EL (cell line): ENCODE measurements around the gene BCR.

Experiments used
- DNase-seq: peaks from one replicate; pipeline ENCODE4 v3.0.0-alpha.2; 2016

The BCR gene

DNA sequence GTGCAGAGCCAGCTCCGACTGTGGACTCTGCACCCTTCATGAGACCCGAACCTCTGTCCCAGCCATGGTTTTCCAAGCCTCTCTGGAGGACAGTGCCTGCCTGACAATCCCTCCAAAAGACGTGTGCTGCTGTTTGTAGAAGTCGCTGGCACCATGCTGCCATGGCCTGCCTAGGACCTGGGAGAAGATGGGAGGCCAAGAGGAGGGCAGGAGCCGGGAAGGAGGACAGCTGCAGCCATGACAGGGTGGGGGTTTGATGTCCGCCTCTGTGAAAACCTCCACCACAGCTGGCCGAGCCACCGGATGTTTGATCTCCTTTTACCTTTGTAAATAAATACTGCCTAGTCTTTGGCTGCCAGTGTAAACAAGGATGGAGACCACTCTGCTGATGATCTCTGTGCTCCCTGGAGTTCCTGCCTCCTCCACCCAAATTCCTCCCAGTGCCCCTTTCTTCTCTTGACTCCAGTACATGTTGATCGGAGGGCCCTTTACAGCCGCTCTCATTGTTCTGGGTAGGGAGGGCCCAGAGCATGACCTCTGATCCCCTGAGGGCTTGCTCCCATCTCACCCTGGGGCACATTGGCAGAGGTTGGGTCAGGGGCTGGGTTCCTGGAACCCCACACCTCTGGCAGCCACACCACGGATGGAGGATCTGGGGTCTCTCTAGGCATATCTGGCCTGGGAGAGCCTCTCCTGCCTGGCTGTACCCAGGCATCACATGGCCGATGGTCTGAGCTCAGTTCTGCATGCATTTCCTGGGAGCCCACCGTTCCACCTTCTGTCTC, 66.9 kb downstream of the BCR start:
- no peak for DNase-seq

DNA sequence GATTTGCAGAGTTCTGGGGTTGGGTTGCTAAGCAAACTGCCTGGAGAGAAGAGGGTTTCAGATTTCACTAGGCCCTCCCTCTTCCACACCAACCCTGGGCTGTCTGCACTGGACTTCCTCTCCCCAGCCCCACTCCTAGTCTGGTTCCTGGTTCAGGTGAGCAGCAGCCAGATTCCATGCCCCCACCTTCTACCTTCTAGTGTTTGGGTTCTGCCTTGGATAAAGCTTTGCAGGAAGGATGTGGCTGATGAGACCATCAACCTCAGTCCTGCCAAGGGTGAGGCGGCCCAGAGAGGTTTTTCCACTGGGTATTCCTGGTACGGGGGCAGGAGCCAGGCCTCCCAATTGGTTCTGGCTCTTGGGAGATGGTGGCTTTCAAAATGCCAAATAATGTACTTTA, 68.3 kb downstream of the BCR start:
- DNase-seq: no peak

DNA sequence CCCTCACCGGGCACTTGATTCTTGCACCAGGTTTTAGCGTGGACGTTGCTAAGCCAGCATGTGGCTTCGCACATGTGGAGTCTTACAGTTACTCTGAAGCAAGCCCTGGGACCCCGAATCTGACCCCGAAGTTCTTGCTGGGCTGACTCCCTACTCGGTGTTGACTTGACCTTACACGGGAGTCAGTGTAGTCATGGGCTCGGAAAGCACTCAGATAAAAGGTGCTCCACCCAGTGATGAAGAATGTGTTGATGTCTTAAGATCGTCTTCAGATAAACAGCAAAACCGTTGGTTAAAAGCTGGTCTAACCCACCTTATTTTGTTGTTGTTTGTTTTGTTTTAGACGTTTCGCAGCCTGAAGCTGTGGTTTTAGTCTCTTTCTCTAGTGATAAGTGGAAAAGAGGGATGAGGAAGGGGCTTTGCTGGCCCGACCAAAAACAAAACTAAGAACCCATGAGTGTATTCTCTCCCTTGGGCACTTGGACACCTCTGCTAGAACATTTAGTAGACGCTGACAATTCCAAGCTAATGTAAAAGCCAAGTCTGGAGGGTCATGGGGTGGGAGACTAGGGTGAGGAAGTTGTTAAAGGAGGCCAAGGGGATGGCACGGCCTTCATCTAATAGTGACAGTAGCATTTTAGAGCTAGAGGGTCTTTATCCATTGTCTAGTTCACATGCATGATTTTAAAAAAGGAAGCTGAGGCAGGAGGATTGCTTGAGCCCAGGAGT, 69.9 kb downstream of the BCR start:
- DNase-seq: no peak

DNA sequence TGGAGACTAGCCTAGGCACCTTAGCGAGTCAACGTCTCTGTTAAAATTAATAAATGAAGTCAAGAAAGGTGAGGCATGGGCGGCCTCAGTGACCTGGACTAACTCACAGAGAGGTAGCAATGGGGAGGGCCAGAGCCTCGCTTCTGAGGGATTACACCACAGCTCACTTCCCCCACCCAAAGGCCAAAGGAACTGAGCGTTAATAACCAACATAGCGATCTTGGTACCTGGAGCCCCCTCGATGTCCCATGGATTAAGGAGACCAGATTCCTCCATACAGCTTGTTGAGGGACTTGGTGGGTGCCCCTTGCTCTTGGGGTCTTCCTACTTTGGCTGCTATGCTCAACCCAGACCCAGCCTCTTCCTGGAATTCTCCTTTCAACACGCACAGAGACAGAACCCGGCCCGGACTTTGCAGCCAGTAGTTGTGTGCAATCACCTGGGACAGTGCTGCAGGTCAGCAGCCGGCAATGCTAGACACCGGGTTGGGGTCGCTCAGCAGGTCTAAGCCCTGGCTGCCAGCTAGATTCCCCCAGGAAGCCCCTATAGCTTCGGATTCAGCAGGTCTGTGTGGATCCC, 70.6 kb downstream of the BCR start:
- DNase-seq: no peak

DNA sequence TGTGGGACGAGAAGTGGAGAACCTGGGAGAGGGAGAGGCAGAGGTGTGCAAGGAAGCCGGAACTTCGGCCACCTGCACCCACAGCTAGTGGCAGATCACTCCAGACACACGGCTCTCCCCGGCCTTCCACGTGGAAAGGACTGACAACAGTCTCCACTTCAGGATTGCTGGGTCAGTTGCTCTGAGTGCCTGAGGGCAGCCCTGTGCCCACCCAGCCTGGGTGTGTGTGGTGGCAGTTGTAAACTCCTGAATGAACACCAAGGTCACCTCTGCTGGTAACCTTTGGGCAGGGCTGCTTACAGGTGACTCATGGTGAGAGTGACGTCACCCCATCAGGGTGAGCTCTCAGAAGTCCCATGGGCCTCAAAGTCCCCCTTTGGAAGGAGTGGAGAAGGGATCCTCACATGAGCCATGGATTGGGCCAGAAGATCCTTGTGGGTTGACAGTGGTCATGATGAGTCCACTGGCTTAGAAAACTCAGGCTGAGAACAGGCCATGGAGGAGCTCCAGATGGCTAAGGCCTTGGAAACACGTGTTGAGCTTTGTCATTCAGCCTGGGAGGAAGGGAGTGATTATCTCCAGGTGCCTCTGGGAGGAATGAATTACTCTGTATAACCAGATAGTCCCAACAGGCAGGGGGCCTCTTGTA, 71.3 kb downstream of the BCR start:
- peak; percentile 18 for DNase-seq

DNA sequence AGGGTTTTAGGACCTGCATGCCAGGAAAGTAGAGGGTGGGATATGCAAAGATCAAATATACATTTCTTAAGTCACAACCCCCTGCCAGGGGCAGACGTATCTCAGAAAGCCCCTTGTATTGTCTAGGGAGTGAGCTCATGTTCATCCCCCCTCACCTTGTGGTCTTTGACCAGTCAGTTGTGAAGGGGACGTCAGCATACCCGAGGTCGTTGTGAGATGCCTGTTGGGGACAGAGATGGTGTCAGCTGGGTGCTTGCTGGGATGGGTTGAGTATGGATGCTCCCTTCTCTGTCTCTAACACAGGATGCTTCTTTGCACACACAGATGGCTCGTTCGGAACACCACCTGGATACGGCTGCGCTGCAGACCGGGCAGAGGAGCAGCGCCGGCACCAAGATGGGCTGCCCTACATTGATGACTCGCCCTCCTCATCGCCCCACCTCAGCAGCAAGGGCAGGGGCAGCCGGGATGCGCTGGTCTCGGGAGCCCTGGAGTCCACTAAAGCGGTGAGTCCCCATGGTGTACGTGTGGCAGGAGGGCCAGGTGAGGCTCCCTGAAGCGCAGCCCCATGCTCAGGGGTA, 73.3 kb downstream of the BCR start:
- DNase-seq: no peak

DNA sequence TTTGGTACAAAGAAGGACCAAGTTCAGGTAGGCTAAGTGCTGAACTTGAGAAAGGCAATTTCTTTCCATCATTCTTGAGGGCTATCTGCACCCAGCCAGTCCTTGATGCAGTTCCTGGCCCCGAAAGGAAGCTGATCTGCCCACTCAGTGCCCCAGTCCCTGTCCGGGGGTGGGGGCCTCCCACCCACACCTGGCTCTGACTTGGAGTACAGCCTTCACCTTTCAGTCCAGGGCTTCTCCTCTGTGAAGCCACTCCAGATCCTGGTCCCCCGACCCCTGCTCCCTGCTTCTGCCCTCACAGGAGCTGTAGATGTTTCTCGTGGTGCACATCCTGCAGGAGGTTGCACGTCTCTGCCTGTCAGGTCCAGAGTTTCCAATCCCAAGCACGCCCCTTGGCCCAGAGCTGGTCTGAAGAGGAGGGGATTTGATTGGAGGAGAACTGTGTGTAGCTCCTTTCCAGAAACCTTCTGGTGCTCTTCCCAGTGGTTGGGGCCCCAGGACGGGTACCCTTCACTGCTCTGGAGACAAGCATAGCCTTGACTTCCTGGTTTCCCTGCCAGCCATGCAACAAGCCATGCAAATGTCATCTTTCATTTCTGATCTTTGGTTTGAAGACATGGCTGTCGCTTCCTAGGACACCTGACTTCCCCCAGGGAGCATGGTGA, 75.3 kb downstream of the BCR start:
- no peak for DNase-seq

DNA sequence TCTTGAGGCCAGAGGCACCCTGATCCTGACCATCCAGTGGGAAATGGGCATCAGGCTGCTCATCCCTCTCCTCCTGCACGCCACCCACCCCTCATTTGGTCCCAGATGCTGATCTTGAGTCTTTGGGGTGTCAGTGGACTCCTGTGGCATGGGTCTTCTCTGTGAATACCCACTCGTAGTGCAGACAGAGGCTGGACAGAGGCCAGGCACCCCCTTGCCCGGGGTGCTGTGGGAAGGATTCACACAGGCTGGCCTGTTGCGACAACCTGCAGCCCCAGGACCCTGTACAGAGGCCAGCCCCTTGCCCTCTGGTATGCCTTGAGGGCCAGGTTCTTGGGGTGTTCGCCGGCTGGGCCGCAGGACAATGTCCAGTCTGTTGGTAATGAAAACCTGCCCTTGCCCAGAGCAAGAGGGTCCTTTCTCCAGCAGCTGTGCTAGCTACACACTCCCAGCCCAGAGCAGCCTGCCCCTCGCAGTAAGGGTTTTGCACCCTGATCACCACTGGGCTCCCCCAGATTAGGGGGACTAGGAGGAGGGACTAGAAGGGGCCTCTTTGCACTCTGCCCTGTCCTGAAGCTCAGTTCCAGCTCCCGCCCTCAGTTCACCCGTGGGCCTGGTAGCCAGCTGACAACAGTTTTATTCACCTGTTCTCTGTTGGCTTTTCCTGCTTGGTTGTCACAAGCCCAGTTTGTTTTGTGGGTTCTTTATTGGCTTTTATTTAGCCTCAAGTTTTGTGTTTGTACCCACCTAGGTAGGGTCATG, 76.0 kb downstream of the BCR start:
- DNase-seq: no peak

DNA sequence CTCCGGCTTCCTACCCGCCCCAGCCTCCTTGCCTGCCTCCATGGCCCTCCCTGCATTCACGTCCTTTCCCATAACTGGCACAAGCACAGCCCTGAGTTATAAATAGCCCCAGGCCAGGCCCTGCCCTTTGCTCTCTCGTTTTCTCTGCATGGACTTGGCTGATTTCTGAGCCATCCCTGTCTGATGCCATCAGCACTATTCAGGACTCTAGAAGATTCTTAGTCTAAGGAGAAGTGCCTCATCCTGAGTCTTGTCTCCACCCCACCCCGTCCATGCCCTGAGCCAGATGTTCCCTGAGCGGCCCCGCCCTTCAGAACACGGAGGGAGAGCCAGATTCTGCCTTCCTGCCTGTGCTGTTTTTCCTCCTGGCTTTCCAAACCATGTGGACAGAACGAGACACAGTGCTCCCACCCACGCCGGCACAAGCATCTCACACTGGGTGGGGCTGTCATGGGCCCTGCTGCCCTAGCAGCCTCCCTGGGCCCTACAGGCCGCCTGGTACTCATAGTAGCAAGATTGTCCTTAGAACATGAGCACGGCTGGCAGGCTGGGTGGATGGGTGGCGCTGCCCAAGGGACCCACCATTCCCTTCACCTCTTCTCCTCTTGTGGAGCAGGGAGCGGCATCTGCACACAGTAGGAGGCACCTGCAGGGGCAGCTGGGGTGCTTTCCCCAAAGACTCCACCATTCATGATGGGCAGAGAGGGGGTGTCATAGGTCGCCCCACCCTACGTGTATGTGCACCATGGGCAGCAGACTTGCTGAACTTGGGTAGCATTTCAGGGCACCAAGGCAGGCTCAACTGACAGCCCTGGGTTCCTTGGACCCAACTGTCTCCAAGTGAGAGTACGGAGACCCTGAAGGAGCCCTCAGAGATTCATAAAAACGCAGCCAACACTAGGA, 76.9 kb downstream of the BCR start:
- peak; percentile 14 for DNase-seq

DNA sequence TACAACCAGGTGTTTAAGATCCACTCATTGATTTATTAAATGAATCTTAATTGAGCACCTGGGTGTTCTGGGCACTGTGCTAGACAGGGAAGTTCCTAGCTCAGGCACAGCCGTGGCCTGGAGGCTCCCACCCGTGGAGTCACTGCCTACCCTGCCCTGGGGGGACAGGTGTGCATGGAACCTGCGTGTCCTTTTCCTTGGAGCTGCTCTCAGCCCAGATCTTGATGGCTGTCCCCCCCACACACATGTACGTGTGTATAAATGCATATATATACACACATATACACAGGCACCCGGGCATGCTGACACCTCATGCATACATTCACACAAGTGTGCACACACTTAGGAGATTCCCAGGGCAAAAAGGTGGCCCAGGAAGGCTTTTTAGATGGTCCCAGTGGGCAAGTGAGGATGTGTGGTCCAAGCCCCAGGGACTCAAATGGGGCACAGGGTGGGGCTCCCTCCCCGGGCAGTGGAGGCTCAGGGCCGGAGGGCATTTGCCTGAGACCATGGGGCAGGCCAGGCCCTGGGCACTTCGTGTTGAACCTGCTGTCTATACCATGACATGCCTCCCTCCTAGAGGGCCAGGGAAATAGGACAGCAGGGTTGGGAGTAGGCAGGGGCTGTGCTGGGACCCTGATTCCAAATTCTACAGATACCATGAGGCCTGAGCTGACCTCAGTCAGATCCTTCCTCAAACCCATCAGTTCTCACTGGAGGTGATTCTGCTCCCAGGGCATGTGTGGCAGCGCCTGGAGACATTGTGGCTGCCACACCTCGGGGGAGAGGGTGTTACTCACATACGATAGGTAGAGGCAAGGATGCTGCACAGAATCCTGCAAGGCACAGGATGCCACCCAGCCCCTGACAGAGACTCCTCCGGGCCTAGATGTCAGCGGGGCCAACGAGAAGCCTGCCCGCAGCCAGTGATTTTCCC, 77.8 kb downstream of the BCR start:
- DNase-seq: no peak

DNA sequence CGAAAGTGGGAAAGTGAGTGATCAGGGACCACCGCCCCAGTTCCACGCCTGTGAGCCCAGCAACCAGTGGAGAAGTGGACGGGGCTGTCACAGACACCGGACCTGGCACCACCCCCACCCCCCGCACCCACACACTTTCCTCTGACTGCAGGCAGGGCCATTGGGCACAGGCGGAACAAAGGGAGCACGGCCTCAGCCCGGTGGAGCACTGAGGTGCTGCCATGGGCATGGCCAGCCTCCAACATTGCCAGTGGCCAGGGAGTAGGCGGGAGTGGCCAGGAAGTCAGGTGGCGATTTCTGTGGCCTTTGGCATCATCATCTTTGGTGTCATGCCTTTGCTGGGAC, 78.5 kb downstream of the BCR start:
- DNase-seq: no peak

DNA sequence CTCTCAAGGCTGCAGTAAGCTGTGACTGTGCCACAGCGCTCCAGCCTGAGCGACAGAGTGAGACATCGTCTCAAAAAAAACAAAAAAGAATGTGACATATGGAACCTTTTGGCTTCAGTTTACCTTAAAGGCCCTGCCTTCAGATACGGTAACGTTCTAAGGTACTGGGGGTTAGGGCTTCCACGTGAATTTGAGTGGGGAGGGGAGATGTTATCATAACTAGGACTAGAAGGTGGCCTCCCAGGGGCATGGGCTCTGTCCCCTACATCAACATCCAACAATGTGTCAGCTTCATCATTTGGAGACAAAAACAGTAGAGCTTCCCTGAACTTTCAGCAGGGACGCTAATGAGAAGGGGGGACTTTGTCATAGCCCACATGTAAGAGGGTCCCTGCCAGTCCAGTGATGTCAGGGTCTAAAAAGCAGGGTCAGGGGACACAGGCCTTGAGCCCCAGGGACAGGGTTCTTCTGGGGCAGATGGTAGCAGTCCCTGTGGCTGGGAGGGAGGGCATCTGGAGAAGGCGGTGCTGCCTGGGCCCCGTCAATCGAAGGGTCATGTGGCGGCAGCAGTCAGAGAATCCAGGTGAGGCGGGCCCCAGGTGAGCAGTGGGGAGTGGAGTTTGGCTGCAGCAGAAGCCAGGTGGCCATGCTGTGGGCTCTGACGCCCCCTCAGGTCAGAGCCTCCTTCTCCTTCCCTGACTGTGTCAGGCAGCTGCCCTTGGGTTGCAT, 79.8 kb downstream of the BCR start:
- DNase-seq: no peak

DNA sequence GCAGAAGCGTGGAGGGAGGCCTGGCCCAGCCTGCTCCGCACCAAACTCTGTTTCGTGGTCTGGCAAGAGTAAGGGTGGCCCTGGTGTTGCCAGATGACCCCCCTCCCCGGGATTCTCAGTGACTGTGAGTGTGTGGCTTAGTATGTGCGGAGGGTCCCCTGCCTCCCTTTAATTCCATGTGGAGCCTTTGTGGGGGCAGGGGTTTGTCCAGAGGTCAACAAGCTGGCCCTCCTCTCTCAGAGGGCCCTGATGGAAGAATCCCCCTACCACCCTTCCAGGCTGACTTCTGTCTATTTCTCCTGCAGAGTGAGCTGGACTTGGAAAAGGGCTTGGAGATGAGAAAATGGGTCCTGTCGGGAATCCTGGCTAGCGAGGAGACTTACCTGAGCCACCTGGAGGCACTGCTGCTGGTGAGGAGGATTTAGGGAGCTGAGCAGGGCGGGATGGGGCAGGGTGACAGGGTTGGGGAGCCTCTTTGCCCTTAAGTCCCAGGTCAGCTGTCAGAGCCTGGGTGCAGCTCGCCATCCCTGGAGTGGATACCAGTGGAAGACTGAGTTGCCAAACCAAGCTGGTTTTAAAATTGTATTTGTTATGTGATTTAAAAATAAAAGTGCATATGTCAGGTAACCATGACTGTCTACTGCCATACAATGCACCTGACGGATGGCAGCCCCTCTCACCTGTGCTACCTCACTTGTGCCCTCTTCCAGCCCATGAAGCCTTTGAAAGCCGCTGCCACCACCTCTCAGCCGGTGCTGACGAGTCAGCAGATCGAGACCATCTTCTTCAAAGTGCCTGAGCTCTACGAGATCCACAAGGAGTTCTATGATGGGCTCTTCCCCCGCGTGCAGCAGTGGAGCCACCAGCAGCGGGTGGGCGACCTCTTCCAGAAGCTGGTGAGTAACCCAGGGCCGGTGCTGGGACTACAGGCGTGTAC, 80.6 kb downstream of the BCR start:
- no peak for DNase-seq

DNA sequence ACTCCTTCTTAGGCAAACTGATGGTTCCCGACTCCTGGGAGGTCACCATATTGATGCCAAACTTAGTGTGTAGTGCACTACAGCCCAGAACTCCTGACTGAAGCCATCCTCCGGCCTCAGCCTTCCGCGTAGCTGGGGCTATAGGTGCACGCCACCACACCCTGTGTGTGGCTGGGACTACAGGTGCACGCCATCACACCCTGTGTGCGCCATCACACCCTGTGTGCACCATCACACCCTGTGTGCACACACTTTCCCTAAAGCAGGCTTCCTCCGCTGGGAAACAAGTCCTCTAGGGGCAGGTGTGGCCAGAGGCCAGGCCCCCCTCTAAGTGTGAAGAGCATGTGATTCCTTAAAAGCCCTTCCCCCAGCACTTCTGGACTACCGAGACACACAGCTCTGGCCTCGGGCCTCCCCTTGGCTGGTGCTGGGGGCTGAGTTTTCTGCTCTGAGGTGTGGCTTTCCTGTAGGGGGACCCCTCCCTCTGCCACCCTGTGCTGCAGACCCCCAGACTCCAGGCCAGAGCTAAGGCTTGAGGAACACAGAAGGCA, 81.7 kb downstream of the BCR start:
- no peak for DNase-seq

DNA sequence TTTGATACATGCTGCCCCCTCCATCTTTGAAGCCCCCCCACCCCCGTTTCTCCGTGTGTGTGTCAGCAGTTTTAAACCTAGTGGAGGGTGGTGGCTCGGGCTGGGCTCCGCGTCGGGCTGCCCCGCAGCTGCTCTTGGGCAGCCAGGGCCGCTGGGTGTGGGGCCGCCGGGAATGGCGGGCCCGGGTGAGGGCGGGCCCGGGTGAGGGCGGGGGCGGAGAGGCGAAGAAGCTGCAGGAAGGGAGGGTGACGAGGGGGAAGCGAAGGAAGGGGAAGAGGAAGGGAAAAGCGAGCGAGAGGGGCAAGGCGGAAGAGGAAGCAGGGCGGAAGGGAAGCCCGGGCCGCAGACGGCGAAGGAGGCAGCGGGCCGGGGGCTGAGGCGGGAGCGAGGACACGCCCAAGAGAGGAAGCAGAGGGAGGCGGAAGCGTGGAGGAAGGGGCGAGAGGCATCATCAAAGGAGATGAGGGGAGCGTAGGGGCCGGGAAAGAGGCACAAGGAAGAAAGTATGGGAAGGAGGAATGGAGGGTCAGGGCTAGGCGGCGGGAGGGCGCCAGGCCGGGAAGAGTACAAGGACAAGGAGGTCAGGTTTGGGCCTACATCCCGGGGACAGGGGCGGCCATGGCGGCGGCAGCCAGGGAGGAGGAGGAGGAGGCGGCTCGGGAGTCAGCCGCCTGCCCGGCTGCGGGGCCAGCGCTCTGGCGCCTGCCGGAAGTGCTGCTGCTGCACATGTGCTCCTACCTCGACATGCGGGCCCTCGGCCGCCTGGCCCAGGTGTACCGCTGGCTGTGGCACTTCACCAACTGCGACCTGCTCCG, 82.4 kb downstream of the BCR start:
- DNase-seq: no peak
